CD4-positive, alpha-beta T cell treated with Interleukin-4 for 4 hours (primary cell): ENCODE measurements around the gene RPS16.

Experiments used
- DNase-seq: peaks from one replicate; pipeline ENCODE4 v3.0.0-alpha.2; 2020

RPS16 gene

DNA sequence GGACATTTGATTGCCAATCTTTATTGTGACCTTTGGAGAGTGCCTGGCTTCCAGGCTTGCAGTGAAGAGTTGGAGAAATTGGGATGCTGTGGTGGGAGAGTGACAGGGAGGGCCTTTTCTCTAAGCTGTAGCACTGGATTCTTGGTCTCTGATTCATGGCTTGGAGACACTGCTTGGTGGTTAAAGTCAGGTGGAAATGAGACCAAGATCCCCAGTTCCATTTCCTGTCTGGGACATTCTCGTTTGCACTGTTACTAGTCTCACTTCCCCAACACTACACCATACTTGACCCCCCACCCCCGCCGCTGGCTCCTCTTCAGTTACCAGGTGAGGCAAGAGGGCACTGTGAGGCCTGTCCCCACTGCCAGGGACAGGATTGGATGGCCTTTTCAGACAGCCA is 12.5 kb upstream of the RPS16 start:
- no peak for DNase-seq

- DNase-seq = no peak
Measured at GRCh38 chr19:39446365-39447084, 10.8 kb upstream of the RPS16 start.

DNA sequence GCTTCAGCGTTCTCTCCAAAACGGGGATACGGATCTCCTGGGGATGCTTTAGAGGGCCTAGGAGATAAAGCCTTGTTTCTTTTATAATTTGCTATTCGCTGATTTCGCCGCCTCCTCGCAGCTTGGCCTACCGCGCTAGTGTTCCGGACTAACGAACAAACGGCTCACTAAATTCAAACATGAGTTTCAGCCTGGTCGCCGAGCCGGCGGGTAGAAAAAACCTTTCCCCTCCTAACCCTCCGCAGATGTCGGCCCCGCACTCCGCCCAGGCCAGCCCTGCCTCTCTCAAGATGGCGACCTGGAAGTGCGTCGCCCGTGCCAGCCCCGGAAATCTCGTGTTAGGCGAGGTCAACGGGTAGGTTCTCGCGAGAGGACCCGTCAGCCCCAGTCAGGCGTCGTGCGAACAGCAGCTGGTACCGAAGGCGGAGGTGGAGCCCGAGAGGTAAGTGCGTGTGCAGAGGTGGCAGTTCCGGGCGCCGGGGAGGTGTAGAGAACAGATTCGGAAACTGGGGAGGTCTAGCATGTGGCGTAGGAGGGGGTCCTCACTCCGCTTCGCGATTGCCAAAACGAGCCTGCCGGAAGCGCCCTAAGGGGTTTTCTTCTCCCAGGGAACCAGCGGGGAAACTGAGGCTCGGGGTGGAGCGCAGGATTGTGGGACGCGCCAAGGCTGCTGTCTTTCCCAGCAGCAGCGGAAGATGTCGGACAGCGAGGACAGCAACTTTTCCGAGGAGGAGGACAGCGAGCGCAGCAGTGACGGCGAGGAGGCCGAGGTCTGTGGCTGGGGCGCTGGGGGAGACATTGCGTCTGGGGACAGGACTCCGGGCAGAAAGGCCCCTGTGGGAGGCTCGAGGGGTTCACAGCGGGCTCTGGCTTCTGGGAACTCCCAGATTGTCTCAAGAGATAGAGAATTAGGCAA is 9.7 kb upstream of the RPS16 start, which contains the start of gene SUPT5H:
SUPT5H (plus strand) TSS at position 387 of the 916 bp plus-strand sequence; CDS start at position 696, 309 bp downstream.
- peak; percentile 99 for DNase-seq

DNA sequence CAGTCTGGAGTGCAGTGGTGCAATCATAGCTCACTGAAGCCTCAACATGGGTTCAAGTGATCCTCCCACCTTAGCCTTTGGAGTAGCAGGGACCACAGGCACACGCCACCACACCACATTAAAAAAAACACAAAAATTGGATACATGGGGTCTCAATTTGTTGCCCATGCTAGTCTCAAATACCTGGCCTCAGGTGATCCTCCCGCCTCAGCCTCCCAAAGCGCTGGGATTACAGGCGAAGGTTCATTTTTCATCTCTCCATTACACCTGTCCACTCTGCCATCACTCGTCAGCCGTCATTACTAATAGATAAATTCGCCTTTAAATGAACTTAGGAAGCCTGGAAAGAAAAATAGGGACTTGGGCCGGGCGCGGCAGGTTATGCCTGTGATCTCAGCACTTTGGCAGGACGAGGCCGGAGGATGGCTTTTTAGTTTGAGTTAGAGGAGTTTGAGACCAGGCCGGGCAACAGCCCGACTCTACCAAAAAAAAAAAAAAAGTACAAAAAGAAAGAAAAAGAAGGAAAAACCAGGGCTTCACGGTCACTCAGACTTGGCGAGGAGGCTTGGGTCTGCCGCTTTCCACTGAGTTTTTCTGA is 8.9 kb upstream of the RPS16 start:
- no peak for DNase-seq

GRCh38 chr19:39438270-39438934 is 2.7 kb upstream of the RPS16 start:
- no peak for DNase-seq

- no peak for DNase-seq
Measured at GRCh38 chr19:39436350-39436716, 584 bp upstream of the RPS16 start.

DNA sequence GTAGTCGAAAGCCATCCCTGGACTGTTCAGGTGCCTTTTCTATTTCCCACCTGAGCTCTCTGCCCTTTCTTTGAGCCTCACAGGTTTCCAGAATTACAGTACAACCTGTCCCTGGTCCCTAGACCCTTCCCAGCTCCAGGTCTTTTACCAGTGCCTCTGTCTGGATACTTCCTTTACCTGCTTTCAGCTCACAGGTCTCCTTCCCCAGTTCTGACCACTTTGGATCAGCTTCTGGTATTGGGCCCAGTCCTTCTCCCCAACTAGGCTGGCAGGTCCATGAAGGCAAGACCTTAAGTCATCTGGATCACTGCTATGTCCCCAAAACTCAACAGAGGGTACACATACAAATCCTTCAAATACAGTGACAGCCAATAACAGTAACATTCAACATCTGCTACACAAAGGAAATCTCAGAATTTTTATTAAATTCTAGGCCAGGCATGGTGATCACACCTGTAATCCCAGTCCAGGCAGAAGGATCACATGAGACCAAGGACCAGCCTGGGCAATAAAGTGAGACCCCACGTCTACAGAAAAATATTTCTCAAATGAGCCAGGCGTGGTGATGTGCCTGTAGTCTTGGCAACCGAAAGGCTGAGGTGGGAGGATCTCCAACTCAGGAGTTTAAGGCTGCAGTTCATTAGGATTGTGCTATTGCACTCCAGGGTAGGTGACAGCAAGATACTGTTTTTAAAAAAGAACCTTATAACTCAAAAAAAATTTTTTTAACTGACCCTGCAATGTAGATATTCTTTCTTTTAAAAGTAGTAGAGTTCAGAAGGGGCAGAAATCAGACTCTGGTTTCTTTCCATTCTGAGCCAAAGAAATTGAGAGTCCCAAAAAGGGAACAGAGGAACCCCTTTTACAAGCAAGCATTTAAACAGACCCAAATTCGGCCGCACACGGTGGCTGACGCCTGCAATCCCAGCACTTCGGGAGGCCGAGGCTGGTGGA is 1.3 kb downstream of the RPS16 start:
- no peak for DNase-seq

DNA sequence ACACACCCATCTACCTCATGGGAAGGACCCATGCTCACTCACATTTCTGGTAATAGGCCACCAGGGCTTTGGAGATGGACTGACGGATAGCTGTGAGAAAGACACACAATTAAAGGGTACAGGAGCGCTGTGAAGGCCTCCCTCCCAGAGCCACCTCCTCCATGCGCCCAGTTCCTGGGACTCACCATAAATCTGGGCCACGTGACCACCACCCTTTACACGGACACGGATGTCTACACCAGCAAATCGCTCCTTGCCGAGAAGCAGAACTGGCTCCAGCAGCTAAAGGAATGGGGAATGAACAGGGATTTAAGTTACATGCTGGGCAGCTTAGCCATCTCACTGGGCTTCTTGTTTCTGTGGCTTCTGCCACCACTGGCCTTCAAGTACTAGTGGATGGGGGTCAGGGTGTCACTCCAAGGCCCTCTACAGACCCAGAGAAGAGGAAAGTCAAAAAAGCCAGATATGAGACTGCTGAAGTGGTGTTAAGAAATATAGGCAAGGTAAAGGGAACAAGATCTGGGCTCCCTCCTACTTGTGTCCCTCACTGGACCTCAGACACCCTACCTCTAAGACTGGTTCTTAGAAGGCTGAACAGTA is 2.2 kb downstream of the RPS16 start:
- DNase-seq = no peak

DNA sequence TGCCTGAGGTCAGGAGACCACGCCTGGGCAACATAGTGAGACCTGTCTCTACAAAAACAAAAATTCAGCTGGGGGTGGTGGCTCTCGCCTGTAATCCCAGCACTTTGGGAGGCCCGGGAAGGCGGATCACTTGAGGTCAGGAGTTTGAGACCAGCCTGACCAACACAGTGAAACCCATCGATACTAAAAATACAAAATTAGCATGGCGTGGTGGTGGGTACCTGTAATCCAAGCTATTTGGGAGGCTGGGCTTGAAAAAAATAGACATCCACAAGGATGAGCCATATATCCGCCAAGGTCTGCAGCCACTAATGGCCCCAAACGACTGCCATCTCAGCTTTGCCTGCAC is 3.1 kb downstream of the RPS16 start:
- DNase-seq = no peak

DNA sequence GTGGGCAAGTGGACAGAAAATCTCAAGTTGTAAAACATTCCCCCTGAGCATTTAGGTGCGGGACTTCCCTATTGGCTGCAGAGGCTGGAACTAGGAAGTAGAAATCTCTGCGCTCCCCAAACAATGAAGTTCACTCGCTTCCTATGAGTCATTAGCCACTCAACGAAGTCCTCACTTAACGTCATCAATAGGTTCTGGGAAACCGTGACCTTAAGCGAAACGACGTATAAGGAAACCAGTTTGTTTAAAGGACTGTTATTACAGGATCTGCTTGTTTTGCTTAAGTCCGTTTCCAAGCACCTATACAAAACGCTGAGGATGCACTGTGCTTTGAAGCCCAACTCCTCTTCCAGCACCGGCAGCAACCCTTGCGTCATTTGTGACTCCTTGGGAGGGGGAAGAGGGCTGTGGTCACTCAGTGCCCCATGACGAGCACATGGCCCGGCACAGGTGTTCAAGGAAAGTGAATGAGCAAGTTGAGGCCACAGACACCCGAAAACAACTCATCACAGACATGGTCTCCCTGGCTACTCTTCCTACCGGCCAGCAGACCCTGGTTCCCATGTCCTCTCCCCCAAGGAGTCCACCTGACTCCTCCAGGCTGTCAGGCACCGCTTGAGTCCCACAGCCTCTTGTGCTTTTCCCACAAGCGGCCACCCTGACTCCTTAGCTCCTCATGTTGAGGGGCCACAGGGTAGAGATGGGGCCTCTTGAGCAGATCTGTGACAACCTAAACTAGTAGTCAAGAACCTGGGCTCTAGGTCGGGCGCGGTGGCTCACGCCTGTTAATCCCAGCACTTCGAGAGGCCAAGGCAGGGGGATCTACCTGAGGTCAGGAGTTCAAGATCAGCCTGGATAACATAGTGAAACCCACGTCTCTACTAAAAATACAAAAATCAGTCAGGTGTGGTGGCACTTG is 4.8 kb downstream of the RPS16 start:
- peak; percentile 79 for DNase-seq

- no peak for DNase-seq
Measured at GRCh38 chr19:39428283-39429112, 7.3 kb downstream of the RPS16 start.

DNA sequence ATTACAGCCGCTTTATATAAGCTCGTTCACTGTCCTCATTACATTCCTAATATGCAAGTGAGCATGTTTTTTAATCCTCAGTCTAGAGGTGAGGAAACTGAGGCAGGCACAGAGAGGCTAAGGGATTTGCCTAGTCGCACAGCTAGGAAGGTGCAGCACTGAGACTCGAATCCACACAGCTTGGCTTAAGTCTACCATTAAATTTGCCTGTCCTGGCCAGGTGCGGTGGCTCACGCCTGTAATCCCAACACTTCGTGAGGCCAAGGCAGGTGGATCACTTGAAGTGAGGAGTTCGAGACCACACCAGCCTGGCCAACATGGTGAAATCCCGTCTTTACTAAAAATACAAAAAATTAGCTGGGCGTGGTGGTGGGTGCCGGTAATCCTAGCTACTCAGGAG is 8.0 kb downstream of the RPS16 start:
- DNase-seq = no peak

- DNase-seq = no peak
Measured at GRCh38 chr19:39426170-39426569, 9.6 kb downstream of the RPS16 start.

DNA sequence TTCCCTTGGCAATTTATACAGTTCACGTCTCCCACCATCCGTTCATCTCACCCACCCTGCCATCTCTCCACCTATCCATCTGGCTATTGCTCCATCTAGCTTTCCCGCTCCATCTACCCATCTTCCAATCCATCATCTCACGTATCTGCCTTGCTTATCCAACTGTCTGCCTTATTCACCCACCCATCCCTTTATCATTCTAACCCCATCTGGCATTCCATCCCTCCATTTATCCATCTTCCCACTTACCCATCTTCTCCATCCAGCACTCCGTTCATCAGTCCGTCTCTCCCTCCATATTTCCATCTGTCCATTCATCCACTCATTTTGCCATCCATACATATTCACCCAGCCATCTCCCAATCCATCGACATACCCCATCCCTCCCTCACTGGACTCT is 10.0 kb downstream of the RPS16 start:
- DNase-seq = no peak

GRCh38 chr19:39424934-39425333 is 10.8 kb downstream of the RPS16 start:
- DNase-seq = no peak

DNA sequence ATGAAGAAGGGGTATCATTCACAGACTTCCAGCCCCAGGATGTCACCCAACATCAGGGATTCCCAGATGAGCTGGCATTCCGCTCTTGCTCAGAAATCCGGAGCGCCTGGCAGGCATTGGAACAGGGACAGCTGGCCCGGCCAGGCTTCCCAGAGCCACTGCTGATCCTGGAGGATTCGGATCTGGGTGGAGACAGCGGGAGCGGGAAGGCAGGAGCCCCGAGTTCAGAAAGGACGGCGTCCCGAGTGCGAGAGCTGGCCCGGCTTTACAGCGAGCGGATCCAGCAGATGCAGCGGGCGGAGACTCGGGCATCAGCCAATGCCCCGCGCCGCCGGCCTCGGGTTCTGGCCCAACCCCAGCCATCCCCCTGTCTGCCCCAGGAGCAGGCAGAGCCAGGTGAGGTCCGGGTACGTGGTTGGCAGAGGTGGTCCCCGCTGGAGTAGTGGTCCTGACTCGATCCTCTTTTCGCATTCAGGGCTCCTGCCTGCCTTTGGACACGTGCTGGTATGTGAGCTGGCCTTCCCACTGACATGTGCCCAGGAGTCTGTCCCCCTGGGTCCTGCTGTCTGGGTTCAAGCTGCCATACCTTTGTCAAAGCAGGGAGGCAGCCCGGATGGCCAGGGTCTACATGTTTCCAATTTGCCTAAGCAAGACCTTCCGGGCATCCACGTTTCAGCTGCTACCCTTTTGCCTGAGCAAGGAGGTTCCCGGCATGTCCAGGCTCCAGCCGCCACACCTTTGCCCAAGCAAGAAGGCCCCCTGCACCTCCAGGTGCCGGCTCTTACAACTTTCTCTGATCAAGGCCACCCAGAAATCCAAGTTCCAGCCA is 12.3 kb downstream of the RPS16 start:
- no peak for DNase-seq

DNA sequence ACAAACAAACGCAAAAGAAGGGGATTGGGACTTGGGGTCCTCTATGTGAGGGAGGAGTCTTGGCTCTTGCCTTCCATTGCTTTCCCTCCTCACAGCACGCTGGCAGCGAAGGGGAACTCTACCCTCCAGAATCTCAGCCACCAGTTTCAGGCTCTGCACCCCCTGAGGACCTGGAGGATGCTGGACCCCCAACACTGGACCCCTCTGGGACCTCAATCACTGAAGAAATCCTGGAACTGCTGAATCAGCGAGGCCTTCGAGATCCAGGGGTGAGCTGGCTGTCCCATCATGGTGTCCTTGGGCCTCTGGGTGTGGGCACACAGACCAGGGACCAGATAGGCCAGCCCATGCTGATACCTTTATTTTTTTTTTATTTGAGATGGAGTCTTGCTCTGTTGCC is 13.7 kb downstream of the RPS16 start:
- no peak for DNase-seq

DNA sequence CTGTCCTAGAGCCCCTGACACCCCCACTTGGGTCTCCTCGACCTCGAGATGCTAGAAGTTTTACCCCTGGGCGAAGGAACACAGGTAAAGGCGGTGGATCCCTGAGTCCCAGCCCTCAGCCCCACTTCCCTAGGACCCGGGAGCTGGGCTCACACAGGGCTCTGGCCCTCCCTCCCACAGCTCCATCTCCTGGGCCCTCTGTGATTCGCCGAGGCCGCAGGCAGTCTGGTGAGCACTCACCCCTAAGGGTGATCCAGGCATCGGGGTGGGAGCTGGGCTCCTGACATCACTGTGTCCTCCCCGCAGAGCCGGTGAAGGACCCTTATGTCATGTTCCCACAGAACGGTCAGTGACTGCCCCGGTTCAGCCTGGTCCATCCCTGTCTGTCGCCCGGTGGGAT is 15.0 kb downstream of the RPS16 start:
- no peak for DNase-seq

GRCh38 chr19:39419003-39419402 is 16.7 kb downstream of the RPS16 start:
- no peak for DNase-seq
